OCI-LY1 (cell line): Measurements from ENCODE around the gene MCU.
"Not testable (repeated sequence)": the region's sequence is repeated elsewhere in the genome, so short reads cannot be mapped to it uniquely, and the experiment has no call there.

Experiments used
- H2AFZ ChIP-seq: fragments of 200-600 bp; sonication (generic), shearing (Covaris generic); 2 replicates; pipeline ENCODE4 v1.6.0; 2014; ENCODE audit warnings: antibody characterized with exemption, mild to moderate bottlenecking, low read length
- H3F3A ChIP-seq: fragments of 200-600 bp; sonication (generic), shearing (Covaris generic); 2 replicates; pipeline ENCODE4 v1.6.0; 2014; ENCODE audit warnings: mild to moderate bottlenecking, antibody characterized with exemption, low read length, moderate library complexity; ENCODE audit not compliant: insufficient read depth
- H3K27ac ChIP-seq: fragments of 200-600 bp; sonication (generic); 2 replicates; pipeline ENCODE4 v1.5.1; 2014; ENCODE audit warnings: low read length, mixed run types, mild to moderate bottlenecking, low read depth; ENCODE audit not compliant: poor library complexity, severe bottlenecking
- H3K27me3 ChIP-seq: fragments of 200-600 bp; sonication (generic); 2 replicates; pipeline ENCODE4 v1.6.0; 2014; ENCODE audit warnings: antibody characterized with exemption, mild to moderate bottlenecking, low read length, moderate library complexity; ENCODE audit not compliant: insufficient read depth
- H3K36me3 ChIP-seq: fragments of 200-600 bp; sonication (generic); 2 replicates; pipeline ENCODE4 v1.6.1; 2014; ENCODE audit warnings: mild to moderate bottlenecking, antibody characterized with exemption, low read length, moderate library complexity, mixed read lengths; ENCODE audit not compliant: insufficient read depth
- H3K4me1 ChIP-seq: fragments of 200-600 bp; sonication (generic); 2 replicates; pipeline ENCODE4 v1.5.1; 2014; ENCODE audit warnings: mild to moderate bottlenecking, low read length, moderate library complexity; ENCODE audit not compliant: insufficient read depth, severe bottlenecking
- H3K4me2 ChIP-seq: fragments of 200-600 bp; sonication (generic), shearing (Covaris generic); 2 replicates; pipeline ENCODE4 v1.6.1; 2014; ENCODE audit warnings: low read length
- H3K4me3 ChIP-seq: fragments of 200-600 bp; sonication (generic); 2 replicates; pipeline ENCODE4 v1.5.1; 2014; ENCODE audit warnings: low read length, low read depth, mild to moderate bottlenecking, mixed read lengths; ENCODE audit not compliant: poor library complexity, severe bottlenecking
- H3K79me2 ChIP-seq: fragments of 200-600 bp; shearing (Covaris generic); 2 replicates; pipeline ENCODE4 v1.6.1; 2016; ENCODE audit warnings: mixed run types, low read length, mixed read lengths; ENCODE audit not compliant: insufficient read depth
- H3K9ac ChIP-seq: fragments of 200-600 bp; sonication (generic), shearing (Covaris generic); 2 replicates; pipeline ENCODE4 v1.6.1; 2014; ENCODE audit warnings: mild to moderate bottlenecking, low read length, mixed read lengths
- H3K9me2 ChIP-seq: fragments of 200-600 bp; sonication (generic), shearing (Covaris generic); 2 replicates; pipeline ENCODE4 v1.6.1; 2014; ENCODE audit warnings: low read depth, mild to moderate bottlenecking, low read length, mixed read lengths
- H3K9me3 ChIP-seq: fragments of 200-600 bp; shearing (Covaris generic); 2 replicates; pipeline ENCODE4 v1.6.1; 2014; ENCODE audit warnings: low read length, mixed read lengths
- H4K20me1 ChIP-seq: fragments of 200-600 bp; sonication (generic), shearing (Covaris generic); 2 replicates; pipeline ENCODE4 v1.6.0; 2016; ENCODE audit warnings: mild to moderate bottlenecking, low read length; ENCODE audit not compliant: insufficient read depth
- EZH2 ChIP-seq: fragments of 200-600 bp; sonication (generic), shearing (Covaris generic); IDR thresholded peaks from 2 replicates; pipeline ENCODE4 v1.8.0; 2017; ENCODE audit warnings: borderline replicate concordance, mixed run types, mild to moderate bottlenecking, antibody characterized with exemption, low read length, moderate library complexity, mixed read lengths
- TF ChIP-seq, protein P1 (sequence below): fragments of 200-600 bp; sonication (generic), shearing (Covaris generic); IDR thresholded peaks from 2 replicates; pipeline ENCODE4 v1.5.1; 2017; ENCODE audit warnings: mild to moderate bottlenecking, antibody characterized with exemption, low read length, moderate library complexity, mixed read lengths

MCU gene

DNA sequence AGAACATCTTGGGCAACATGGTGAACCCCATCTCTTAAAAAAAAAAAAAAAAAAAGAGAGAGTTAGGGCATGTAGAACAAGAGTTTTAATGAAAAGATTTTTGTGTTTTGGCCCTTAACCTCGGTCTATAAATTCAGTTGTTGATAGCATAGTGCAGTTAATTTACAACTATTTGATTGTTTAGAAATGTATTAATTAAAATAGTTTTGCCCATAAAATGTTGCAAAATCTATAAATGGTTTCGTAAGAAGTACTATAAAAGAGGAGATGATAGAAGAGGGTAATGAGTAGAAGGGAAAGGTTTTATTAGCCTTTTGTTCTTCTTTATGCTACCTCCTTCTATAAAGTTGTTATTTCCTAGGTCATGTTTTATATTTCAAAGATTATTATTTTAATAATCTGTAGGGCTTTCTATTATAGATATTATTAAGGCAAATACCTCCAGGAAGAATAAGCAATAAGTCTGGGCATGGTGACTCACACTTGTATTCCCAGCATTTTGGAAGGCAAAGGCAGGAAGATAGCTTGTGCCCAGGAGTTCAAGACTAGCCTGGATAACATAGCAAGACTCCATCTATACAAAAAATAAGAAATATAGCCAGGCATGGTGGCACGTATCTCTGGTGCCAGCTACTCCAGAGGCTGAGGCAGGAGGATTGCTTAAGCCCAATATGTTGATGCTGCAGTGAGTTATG lies 73.3 kb downstream of the MCU start:
- Histone ChIP-seq H3K79me2 (0 out of 2 replicates have a peak, but pooled peaks cover 2% of the 10 kb centered on the region), H3K9ac (no peak overlapping the region), H2AFZ (no peak overlapping the region), H3K27ac (no peak overlapping the region), H3K27me3 (no peaks in the 10 kb centered on the region), H4K20me1 (no peaks in the 10 kb centered on the region), H3K4me1 (no peaks in the 10 kb centered on the region), H3F3A (no peaks in the 10 kb centered on the region), H3K9me3 (peaks cover 22% of the 10 kb centered on the region), H3K4me3 (no peak overlapping the region), H3K9me2 (no peaks in the 10 kb centered on the region), H3K36me3 (no peaks in the 10 kb centered on the region; the same call in 1 of the 2 replicates), H3K4me2 (no peak overlapping the region)
- TF ChIP-seq EZH2, result no peak
- TF ChIP-seq, protein P1, sequence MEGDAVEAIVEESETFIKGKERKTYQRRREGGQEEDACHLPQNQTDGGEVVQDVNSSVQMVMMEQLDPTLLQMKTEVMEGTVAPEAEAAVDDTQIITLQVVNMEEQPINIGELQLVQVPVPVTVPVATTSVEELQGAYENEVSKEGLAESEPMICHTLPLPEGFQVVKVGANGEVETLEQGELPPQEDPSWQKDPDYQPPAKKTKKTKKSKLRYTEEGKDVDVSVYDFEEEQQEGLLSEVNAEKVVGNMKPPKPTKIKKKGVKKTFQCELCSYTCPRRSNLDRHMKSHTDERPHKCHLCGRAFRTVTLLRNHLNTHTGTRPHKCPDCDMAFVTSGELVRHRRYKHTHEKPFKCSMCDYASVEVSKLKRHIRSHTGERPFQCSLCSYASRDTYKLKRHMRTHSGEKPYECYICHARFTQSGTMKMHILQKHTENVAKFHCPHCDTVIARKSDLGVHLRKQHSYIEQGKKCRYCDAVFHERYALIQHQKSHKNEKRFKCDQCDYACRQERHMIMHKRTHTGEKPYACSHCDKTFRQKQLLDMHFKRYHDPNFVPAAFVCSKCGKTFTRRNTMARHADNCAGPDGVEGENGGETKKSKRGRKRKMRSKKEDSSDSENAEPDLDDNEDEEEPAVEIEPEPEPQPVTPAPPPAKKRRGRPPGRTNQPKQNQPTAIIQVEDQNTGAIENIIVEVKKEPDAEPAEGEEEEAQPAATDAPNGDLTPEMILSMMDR, result no peak

DNA sequence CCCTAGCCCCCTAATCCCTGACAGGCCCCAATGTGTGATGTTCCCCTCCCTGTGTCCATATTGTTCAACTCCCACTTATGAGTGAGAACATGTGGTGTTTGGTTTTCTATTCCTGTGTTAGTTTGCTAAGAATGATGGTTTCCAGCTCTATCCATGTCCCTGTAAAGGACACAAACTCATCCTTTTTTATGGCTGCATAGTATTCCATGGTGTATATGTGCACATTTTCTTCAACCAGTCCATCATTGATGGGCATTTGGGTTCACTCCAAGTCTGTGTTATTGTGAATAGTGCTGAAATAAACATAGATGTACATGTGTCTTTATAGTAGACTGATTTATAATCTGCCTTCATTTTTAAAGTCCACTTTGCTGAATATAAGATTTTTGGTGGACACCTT lies 79.3 kb downstream of the MCU start:
- H3K4me1 ChIP-seq, H3K9ac ChIP-seq, H2AFZ ChIP-seq, H4K20me1 ChIP-seq, H3K4me2 ChIP-seq, H3K27ac ChIP-seq, H3K79me2 ChIP-seq, H3F3A ChIP-seq, H3K9me2 ChIP-seq, H3K27me3 ChIP-seq, H3K36me3 ChIP-seq, H3K4me3 ChIP-seq: not testable (repeated sequence)
- peaks cover 33% of the 10 kb centered on the region for H3K9me3 ChIP-seq

DNA sequence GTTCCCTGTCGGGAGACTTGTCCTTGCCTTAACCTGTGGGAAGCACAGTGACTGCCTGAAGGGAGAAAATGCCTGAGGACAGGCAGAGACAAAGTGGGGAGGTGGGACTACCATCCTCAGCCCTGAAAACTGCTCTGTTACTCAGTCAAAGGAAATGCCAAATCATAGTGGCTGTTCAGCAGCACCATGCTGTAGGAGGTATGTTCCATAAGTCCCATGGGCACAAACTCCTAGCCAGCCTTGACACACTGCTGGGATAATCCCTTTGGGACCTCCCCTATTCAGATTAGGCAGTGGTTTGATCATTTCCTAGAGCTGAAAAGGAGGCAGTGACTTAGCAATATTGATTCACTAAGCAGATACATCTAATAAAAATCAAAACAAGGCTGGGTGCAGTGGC lies 80.1 kb downstream of the MCU start:
- no peak overlapping the region for H3K9ac ChIP-seq
- no peak for TF ChIP-seq EZH2
- TF ChIP-seq, protein P1, result no peak
- no peaks in the 10 kb centered on the region for H3K79me2 ChIP-seq

DNA sequence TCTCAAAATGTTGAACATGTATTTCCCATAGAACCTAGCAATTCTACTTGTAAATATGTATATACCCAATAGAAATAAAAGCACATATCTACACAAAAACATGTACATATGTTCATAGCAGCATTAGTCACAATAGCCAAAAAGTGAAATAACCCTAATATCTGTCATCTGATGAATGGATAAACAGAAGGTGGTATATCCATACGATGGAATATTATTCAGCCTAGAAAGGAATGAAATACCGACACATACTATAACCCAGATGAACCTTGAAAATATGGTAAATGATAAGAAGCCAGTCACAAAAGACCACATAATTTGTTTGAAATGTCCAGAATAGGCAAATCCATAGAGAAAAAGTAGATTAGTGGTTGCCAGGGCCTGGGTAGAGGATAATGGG lies 87.9 kb downstream of the MCU start:
- H4K20me1 ChIP-seq, result no peaks in the 10 kb centered on the region
- H3F3A ChIP-seq, result no peaks in the 10 kb centered on the region; the same call in 1 of the 2 replicates
- H3K27me3 ChIP-seq, result no peaks in the 10 kb centered on the region
- H3K9ac ChIP-seq, result no peak overlapping the region
- no peak overlapping the region for H3K27ac ChIP-seq
- H2AFZ ChIP-seq, result no peak overlapping the region
- H3K36me3 ChIP-seq, result no peaks in the 10 kb centered on the region
- H3K79me2 ChIP-seq, result no peaks in the 10 kb centered on the region
- no peak for TF ChIP-seq EZH2
- TF ChIP-seq, protein P1, result no peak
- no peaks in the 10 kb centered on the region for H3K9me3 ChIP-seq
- H3K4me2 ChIP-seq, result no peak overlapping the region
- H3K4me3 ChIP-seq, result no peak overlapping the region
- H3K4me1 ChIP-seq, result no peaks in the 10 kb centered on the region
- H3K9me2 ChIP-seq, result no peaks in the 10 kb centered on the region

More for the DNA sequence above, 80.1 kb downstream of the MCU start:
- H2AFZ ChIP-seq, result no peak overlapping the region
- no peak overlapping the region for H3K4me2 ChIP-seq
- no peaks in the 10 kb centered on the region for H3F3A ChIP-seq
- H3K36me3 ChIP-seq, result no peaks in the 10 kb centered on the region
- no peak overlapping the region for H3K4me3 ChIP-seq
- H3K9me2 ChIP-seq, result no peaks in the 10 kb centered on the region
- H3K27me3 ChIP-seq, result no peaks in the 10 kb centered on the region
- H4K20me1 ChIP-seq, result no peaks in the 10 kb centered on the region
- no peaks in the 10 kb centered on the region for H3K4me1 ChIP-seq
- peaks cover 27% of the 10 kb centered on the region for H3K9me3 ChIP-seq
- H3K27ac ChIP-seq, result no peak overlapping the region
